Activated T-cell treated with anti-CD3 and anti-CD28 coated beads, Interleukin-2, amount 50 U/mL, for 1 hour (primary cell): ENCODE data around the gene ARMC9.
"Not testable (repeated sequence)": the region's sequence is repeated elsewhere in the genome, so short reads cannot be mapped to it uniquely, and the experiment has no call there.

Experiments
- DNase-seq: peaks from one replicate; pipeline ENCODE4 v3.0.0-alpha.2; 2020

ARMC9 gene

DNA sequence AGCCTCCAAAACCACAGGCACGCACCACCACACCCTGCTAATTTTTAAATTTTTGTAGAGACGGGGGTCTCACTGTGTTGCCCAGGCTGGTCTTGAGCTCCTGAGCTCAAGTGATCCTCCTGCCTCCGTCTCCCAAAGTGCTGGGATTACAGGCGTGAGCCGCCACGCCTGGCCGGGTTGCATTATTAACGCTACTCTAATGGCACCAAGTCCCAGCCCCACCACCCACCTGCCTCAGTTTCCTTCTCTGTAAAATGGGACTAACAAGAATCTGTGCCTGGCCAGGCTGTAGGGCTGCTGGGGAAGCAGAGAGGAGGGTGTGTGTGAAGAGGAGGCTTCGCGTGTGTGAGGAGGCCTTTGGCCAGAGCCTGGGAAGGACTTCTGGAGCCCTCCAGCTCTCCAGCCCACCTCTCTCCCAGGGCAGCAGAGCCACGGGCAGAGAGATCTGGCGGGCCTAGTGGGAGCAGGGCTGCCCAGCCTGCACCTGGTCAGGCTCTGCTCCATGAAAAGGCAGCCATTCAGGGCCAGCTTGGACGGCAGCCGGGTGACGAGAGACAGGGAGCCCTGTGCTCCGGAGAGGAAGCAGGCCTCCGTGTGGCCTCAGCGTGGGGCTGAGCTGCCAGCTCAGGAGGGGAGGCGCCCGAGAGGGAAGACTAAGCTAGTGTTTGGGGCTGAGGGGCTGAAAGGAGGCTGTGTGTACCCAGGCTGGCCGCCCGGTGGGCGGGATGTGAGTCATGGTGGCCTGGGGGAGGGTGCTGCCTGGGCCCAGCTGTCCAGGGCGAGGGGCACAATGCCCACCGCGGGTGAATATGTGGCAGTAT is 189.7 kb downstream of the ARMC9 start:
- no peak for DNase-seq

DNA sequence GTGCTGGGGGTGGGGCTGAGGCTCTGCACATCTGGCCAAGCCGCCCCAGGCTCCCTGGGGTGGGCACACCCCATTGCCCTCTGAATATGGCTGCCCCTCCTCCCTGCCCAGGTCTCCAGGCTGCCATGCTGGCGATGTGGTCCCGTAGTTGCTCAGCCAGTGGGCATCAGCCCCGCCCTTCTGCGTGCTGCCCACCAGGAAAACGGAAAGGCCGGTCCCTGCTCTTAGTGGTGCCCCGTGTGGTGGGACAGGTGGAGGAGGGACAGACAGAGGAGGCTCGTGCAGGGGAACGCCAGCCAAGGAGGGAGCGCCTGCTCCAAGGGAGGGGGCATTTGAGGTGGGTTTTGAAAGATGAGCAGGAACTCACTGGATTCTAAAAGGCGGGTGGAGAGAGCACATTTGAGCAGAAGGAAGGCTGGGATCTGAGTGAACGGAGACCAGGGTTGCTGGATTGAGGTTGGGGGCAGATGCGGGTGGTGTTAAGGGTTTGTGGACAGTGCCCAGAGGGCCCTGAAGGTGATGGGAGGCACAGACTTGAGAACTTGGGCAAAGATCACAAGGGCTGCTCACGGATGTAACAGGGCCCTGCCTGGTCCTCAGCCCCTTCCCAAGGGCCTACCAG is 190.4 kb downstream of the ARMC9 start:
- no peak for DNase-seq

GRCh38 chr2:231390667-231391066 is 192.2 kb downstream of the ARMC9 start:
- no peak for DNase-seq

DNA sequence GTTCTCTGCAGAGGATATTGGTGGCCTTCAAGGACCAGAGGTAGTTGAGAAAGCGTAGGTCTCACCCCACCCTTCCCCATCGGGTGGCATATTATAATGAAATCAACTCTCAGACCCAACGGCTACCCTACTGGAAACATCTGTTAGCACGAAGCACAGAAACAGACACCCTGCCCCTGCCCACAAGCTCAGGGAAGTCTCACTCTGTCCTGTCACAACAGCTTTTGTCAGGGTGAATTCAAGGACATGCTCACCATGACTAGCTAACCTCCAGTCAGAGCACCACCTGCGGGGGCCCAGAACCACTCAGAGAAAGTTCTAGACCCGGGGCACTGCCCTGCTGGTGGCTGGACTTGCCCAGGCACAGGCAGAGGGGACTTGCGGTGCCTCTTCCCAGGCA is 193.6 kb downstream of the ARMC9 start:
- no peak for DNase-seq

- no peak for DNase-seq
These were observed 194.2 kb downstream of the ARMC9 start for GRCh38 chr2:231392431-231393148.

DNA sequence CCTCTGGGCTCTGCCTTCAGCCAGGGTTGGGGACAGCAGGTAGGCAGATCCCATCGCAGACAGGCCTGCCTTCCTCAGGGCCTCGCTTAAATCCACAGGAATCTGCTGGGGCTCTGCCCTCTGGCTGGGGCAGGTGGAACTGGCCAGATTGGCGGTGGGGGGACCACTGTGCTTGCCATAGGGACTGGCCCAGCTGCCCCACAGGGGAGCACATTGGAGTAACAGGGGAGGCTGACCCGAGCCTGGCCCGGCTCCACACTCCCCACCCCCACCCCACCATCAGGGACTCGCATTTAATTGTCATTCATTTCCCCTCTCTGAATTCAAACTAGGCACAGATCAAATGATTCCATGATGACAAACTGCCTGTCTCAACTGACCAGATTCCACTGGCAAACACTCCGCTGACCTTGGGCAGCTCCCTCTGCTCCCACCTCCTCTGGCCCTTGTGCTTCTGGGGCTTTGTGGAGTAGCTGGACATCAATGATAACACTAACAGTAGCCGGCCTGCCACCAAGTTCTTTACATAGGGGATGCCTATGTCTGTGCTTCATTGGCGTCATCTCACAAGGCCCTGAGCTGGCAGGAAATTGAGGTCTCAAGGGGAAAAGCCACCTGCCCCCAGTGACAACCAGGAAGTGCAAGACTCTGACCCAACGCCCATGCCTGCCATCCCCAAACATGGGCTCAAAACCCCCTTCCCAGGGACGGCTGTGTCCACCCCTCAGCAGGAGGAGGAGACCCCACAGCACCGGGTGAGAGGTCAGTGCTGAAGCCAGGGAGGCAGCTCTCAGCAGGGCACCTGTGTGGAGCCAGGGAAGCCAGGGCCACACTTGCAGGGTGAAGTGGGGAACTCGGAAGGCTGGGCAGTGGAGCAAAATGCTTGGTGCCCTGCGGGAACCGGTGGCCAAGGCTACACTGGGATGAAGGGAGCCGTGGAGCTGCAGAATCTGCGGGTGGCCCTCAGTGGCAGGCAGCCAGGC is 195.0 kb downstream of the ARMC9 start:
- DNase-seq = no peak

- no peak for DNase-seq
These were observed 196.0 kb downstream of the ARMC9 start for GRCh38 chr2:231394211-231395141.

DNA sequence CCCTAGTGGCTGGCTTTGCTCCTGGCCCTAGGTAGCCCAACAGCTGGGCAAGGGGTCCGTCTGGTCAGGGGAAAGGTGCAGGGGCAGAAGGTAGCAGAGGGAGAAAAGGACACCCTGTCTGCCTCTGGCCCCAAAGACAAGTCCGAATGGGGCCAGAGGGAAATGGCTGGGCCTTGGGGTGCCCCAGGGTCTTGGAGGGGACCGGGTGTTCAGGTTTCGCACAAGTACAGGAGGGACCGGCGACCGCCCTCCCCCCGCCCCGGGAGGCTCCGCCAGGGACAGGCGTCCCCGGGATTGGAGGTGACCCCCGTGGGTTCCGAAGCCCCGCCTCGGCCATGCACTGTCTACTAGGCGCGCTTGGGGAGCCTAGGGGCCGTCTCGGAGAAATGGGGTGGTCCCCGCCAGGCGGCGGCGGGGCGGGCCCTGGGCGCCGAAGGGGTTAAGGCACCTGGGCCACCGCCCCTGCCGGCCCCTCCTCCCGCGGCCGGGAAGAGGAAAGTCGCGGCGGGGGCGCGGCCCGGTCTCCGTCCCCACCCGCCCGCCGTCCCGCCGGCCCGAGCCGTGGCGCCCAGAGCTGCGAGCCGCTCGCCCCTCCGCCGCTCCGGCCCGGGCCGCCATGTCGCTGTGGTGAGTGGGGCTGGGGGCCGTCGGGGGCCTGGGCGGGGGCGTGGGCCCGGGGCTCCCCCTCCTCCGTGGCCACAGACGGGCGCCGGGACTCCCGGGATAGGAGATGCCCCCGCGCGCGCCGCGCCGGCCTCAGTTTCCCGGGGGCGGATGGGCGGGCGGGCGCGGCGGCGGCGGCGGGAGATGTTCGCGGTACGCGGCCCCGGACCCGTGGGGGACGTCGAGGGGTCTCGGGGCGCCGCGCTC is 197.0 kb downstream of the ARMC9 start, which contains the start of gene B3GNT7:
B3GNT7 (plus strand) TSS at position 523 of the 870 bp plus-strand sequence; CDS start at position 617, 94 bp downstream.
- no peak for DNase-seq

GRCh38 chr2:231396058-231396821 is 197.8 kb downstream of the ARMC9 start:
- no peak for DNase-seq

- no peak for DNase-seq
These were observed 198.8 kb downstream of the ARMC9 start for GRCh38 chr2:231397011-231397927.

DNA sequence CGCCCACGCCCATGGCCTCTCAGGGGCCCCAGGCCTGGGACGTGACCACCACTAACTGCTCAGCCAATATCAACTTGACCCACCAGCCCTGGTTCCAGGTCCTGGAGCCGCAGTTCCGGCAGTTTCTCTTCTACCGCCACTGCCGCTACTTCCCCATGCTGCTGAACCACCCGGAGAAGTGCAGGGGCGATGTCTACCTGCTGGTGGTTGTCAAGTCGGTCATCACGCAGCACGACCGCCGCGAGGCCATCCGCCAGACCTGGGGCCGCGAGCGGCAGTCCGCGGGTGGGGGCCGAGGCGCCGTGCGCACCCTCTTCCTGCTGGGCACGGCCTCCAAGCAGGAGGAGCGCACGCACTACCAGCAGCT is 199.5 kb downstream of the ARMC9 start:
- no peak for DNase-seq

- DNase-seq = no peak
These were observed 200.2 kb downstream of the ARMC9 start for GRCh38 chr2:231398585-231398984.

DNA sequence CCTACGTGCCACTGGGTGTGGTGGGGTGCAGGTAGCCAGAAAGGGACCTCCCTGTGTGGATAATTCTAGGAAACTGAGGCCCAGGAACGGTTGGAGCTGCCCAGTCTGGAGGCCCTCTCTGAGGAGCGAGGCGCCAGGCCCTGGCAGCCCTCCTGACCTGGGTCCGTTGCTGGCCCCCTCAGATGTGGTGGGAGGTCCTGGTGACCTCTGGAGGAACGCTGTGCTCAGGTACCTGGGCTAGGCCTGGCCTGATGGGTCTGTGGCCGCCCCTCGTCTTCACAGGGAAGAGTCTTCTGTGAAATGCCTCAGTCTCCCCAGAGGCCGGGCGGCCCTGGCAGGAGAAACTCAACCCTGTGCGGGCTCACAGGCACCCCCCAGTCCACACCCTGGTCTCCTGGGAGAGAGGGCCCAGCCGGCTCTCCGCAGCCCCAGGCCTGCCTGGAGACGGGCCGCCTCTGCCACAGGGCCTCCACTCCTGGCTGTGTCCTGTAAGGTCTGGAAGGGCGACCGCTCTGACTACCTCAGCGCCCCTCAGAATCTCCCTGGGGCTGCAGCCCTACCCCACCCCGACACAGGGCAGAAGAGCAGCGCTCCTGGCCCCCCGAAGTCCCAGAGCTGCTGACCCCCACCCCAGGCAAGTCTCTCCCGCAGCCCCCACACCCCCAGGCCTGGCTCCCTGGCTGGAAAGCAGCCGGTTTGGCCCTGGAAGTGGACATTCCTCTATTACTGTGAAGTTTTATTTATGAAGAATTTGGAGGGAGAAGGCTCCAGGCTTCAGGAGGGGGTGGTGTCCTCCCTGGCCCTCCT is 200.8 kb downstream of the ARMC9 start:
- DNase-seq = no peak

DNA sequence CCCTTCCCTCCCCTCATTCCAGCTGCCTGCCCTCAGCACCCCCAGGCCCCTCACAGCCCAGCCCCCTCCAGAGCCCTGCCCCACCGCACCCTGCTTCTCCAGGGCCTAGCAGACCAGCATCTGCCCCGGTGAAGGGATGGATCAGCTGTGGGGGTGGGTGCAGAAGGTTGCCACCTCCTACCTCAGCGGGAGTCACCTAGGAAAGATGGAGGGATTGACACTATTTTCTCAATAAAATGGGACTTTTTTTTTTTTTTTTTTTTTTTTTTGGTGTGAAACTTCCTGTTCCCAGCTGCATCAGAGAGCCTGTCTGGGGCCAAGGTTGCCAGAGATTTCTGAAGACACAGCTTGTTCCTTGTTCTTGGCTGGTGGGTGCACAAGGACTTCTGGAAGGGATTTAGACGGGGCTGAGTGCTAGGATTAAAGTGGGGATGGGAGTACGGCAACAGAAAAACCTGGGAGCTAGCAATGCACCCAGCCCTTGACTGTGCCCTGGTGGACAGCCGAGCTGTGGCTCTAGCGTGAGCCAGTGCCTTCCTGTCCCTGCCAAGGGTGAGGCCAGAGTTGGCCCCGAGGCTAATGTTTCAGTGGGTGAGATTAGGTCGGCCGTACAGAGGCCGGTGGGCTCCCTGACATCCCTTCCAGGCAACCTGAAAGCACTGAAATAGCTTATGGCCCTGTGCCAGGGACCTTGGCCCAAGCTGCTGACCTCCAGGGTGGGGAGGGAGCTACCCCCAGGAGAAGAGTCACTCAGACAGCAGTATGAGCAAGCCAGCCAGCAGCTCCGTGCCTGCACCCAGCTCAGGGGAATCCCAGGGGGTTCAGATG is 201.6 kb downstream of the ARMC9 start:
- DNase-seq = no peak

- DNase-seq = not testable (repeated sequence)
These were observed 202.2 kb downstream of the ARMC9 start for GRCh38 chr2:231400681-231401080.

- DNase-seq = not testable (repeated sequence)
These were observed 202.7 kb downstream of the ARMC9 start for GRCh38 chr2:231401101-231401500.
